ENCODE results near the gene NIPAL1. TPM values are rescaled to one million over a fixed set of nuclear protein-coding genes. Genes with fewer than 3 reads are reported as not detected.

Gene NIPAL1
- total RNA-seq, 1 donor from 2014 or later: 12.1 TPM

DNA sequence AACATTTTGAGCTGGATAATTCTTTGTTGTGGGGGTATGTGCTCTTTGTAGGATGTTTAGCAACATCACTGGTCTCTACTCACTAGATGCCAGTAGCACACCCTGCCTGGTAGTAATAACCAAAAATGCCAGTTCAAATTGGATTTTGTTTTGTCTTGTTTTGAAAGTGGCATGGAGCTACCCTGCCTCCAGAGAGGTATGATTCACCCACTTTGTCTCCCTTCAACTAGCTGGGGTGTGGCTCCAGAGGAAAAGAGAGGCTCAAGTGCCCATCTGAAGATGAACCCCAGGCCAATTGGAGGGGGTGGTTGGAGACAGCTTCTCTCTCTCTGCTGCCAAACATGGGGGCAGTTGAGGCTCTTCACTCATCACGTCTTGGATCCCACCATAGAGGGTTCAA lies 34.5 kb downstream of the NIPAL1 start:
- no peak for DNase-seq (ENCODE audit: low spot score in 2 of 2, unreplicated experiment in 2 of 2)
- no peaks in the 10 kb centered on the region for H3K4me1 Mint-ChIP-seq
- H3K27me3 Mint-ChIP-seq (ENCODE audit: low read depth): no peaks in the 10 kb centered on the region
- H3K36me3 Mint-ChIP-seq: no peaks in the 10 kb centered on the region
- H3K9me3 Mint-ChIP-seq: no peaks in the 10 kb centered on the region
- no peak overlapping the region for H3K4me3 Mint-ChIP-seq
- no peak overlapping the region for H3K27ac Mint-ChIP-seq
- TF ChIP-seq CTCF (IDR thresholded peaks at IDR 0.05; ENCODE audit: unreplicated experiment): no peak

- H3K36me3 Mint-ChIP-seq: peaks cover 22% of the 10 kb centered on the region
- H3K4me3 Mint-ChIP-seq: no peak overlapping the region
- H3K27ac Mint-ChIP-seq: peak overlapping the region; percentile 3
- peaks cover 10% of the 10 kb centered on the region for H3K4me1 Mint-ChIP-seq
- no peaks in the 10 kb centered on the region for H3K27me3 Mint-ChIP-seq (ENCODE audit: low read depth)
- DNase-seq (ENCODE audit: low spot score in 2 of 2, unreplicated experiment in 2 of 2): no peak
- peaks cover 34% of the 10 kb centered on the region for H3K9me3 Mint-ChIP-seq
- no peak for TF ChIP-seq CTCF (IDR thresholded peaks at IDR 0.05; ENCODE audit: unreplicated experiment)
Observed at GRCh38 chr4:48058617-48059530, 42.3 kb downstream of the NIPAL1 start.

- TF ChIP-seq CTCF (IDR thresholded peaks at IDR 0.05; ENCODE audit: unreplicated experiment): no peak
- peaks cover 5% of the 10 kb centered on the region for H3K4me1 Mint-ChIP-seq
- peaks cover 24% of the 10 kb centered on the region for H3K9me3 Mint-ChIP-seq
- no peak for DNase-seq (ENCODE audit: low spot score in 2 of 2, unreplicated experiment in 2 of 2)
- H3K27me3 Mint-ChIP-seq (ENCODE audit: low read depth): no peaks in the 10 kb centered on the region
- peaks cover 18% of the 10 kb centered on the region for H3K36me3 Mint-ChIP-seq
- no peak overlapping the region for H3K27ac Mint-ChIP-seq
- no peak overlapping the region for H3K4me3 Mint-ChIP-seq
Observed at GRCh38 chr4:48064349-48064748, 47.8 kb downstream of the NIPAL1 start.

- Mint-ChIP-seq H3K27ac (no peak overlapping the region), H3K9me3 (peaks cover 14% of the 10 kb centered on the region), H3K27me3 (ENCODE audit: low read depth) (no peaks in the 10 kb centered on the region), H3K4me3 (no peak overlapping the region), H3K36me3 (peaks cover 13% of the 10 kb centered on the region), H3K4me1 (no peaks in the 10 kb centered on the region)
- DNase-seq (ENCODE audit: low spot score in 2 of 2, unreplicated experiment in 2 of 2): no peak
- TF ChIP-seq CTCF (IDR thresholded peaks at IDR 0.05; ENCODE audit: unreplicated experiment): no peak
Observed at GRCh38 chr4:48065587-48066052, 49.0 kb downstream of the NIPAL1 start.

DNA sequence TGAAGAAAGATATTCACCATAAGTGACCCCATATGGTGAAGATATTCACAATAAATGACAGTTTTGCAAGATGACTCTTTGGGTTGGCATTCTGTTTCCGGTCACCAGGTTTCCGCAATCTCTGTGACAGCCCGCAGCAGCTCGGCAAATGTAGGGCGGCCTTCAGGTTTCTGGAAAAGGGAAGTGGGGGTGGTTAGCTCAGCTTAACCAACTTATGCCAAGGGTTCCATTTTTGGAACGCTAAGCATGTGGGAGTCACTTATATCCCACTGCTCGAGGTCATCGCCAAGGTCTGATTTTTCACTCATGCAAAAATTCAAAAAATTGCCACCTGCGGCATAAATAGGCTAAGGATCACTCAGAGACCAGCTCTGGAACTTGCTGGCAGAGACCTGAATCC lies 51.0 kb downstream of the NIPAL1 start:
- Mint-ChIP-seq H3K27ac (no peak overlapping the region), H3K4me1 (peaks cover 5% of the 10 kb centered on the region), H3K27me3 (ENCODE audit: low read depth) (no peaks in the 10 kb centered on the region), H3K4me3 (no peak overlapping the region), H3K9me3 (no peaks in the 10 kb centered on the region), H3K36me3 (peaks cover 3% of the 10 kb centered on the region)
- no peak for DNase-seq (ENCODE audit: low spot score in 2 of 2, unreplicated experiment in 2 of 2)
- no peak for TF ChIP-seq CTCF (IDR thresholded peaks at IDR 0.05; ENCODE audit: unreplicated experiment)

Measured in mesothelial cell of epicardium (in vitro differentiated cells).